HG03103 (cell line): ENCODE measurements around the gene ASXL3.

Source experiments
- ATAC-seq: cut with Tn5 transposase; IDR thresholded peaks from one replicate; pipeline ENCODE4 v1.9.1; 2021; ENCODE audit warnings: low read depth; ENCODE audit not compliant: unreplicated experiment

ASXL3 gene

DNA sequence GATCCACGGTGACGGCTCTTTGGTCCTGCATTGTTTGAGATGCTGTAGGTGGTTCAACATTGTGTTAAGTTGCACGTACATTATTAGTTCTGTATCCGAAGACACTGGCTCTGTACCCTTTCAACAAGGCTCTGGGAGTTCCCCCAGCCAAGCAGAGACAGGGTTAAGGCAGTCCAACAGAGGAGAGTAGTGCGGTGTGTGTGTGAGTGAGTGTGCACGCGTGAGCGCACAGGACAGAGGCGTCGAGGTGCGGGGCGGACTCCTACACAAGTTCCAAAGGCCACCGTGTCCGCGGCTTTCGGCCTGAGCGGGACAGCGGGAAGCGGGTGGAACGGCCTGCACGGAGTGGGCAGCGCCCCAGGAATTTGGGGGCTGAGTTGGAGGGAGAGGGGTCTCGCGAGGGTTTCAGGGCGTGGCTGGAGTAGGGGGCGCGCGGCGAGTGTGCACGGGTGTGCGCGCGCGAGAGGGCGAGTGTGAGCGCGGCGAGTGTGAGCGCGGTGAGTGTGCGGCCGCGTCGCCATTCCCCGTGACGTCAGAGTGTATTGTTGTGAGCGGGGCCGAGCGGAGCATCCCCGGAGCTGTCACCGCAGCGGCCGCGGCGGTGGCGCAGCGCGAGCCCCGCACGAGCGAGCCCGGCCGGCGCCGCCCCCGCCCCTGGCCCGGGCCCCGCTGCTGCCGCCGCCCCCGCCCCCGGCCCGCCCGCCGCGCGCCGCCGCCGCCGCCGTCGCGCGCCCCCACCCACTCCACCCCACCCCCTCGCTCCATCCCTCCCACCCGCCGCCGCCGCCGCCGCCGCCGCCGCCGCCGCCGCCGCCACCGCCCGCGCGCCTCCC lies at the start of gene ASXL3:
Gene ASXL3, plus strand, starts transcription at position 535 of the 833 bp plus-strand sequence. CDS start 413 bp downstream, outside the sequence.
- ATAC-seq = no peak

DNA sequence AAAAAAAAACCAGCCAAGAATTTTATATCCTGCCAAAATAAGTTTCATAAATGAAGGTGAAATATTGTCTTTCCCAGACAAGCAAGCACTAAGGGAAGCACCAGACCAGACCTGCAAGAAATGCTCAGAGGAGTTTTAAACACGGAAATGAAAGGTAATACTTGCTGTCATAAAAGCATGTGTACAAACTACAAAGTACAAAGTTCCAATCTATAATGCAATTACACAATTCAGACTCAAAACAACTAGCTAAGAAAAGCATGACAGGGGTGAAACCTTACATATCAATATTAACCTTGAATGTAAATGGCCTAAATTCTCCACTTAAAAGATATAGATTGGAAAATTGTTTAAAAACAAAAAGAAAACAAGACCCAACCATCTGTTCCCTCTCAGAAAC lies 45.0 kb upstream of the ASXL3 start:
- no peak for ATAC-seq

DNA sequence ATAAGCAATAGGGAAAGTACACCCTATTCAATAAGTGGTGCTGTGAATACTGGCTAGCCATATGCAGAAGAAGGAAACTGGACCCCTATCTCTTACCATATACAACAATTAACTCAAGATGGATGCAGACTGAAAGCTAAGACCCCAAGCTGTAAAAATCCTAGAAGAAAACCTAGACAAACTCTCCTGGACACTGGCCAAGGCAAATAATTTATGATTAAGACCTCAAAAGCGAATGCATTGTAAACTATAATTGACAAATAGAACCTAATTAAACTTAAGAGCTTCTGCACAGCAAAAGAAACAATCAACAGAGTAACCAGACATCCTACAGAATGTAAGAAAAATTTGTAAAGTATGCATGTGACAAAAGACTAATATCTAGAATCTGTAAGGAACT lies 41.1 kb upstream of the ASXL3 start:
- ATAC-seq = no peak

DNA sequence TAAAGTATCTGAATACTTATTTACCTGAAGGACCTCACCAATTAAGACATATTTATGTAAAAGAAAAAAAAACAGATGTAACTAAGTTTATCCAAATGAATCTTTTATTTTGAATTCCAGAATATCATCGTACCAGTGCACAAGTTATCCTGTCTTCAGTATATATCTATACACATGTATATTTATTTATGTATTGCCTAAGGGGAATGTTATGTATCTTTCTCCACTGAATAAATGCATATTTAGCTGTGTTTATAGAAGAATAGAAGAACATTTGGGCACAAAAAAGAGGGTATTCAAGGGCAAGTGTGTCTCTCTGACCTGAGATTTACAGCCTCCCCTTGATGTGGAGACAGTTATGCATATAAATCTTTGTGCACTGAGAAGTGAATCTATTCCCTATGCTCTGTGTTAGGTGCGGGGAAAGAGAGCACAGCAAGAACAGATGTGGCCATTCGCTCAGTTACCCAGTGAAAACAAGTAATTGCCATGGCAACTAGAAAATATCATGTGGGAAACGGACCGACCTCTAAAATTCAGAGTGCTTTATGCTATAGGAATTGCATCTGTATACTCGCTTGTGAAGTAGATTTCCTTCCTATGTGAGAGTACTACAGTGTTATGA lies 39.5 kb upstream of the ASXL3 start:
- ATAC-seq = no peak

DNA sequence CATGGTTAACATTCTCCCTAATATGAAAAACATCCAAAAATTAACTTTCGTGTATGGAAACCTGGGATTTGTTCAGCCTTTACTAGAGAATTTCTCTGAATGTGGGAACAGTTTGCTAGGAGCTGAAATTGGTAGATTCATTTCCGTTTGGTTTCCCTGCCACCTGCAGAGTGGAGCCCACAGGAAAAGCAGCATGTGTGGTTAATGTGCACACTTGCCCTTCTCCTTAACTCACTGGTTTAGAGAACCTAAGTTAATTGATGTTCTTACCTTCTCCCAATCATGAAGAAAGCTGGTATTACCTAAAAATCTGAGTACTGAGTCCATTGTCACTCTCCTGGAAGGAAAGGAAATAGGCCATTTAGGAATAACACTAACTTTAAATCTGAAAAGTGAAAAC lies 37.6 kb upstream of the ASXL3 start:
- ATAC-seq = no peak

DNA sequence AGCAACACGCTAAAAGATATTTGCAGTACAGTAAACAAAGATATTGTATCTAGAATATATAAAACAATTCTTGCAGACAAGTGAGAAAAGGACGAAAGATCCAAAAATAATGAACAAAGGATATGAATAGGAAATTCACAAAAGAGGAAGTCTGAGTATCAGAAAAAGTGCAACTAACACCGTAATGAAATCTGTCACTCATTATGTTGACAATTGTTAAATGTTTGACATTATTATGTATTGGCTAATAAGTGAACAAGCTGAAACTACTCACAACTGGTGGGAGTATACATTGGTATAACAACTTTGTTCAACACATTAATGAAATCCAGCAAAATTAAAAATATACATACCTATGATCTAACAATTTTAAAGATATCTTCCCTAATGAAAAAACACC lies 36.7 kb upstream of the ASXL3 start:
- no peak for ATAC-seq

DNA sequence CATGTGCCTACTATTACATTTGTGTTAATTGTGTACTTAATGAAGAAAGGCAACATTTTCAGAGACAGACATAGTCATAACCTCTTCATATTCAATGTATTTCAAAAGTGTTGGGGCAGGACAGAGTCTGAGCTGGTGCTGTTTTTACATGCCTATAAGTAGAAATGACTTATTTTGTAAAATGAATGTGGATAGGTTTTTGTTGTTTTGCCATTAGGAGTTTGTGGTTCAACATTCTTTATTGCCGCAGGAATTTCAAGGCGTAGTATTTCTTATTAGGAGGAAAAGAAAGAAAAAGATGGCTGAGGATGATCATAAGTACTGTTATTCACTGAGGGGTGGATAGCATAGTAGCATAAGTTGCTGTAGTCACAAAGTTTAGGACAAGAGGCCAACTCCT lies 21.2 kb upstream of the ASXL3 start:
- ATAC-seq = no peak

DNA sequence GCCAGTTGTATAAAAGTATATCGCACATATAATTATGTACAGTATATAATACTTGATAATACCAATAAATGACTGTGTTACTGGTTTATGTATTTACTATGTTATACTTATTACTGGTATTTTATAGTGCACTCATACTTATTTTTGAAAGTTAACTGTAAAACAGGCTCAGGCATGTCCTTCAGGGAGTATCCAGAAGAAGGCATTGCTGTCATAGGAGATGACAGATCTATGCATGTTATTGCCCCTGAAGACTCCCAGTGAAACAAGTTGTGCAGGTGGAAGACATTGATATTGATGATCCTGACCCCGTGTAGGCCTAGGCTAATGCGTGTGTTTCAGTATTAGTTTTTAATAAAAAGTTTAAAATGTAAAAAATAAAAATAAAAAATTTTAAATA lies 20.3 kb upstream of the ASXL3 start:
- no peak for ATAC-seq

DNA sequence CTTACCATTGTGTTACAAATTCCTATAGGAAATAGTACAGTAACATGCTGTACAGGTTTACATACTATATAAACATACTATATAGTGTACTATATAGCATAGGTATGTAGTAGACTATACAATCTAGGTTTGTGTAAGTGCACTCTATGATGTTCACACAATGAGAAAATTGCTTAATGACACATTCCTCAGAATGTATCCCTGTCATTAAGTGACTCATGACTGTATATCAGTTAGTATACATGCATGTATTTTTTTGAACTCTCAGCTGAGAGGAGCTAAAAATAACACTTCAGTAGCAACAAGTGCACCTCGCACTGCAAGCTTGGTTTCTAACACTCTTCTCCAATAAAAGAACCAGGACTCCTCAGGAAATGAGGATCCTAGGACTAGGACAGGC lies 19.5 kb upstream of the ASXL3 start:
- ATAC-seq = no peak

DNA sequence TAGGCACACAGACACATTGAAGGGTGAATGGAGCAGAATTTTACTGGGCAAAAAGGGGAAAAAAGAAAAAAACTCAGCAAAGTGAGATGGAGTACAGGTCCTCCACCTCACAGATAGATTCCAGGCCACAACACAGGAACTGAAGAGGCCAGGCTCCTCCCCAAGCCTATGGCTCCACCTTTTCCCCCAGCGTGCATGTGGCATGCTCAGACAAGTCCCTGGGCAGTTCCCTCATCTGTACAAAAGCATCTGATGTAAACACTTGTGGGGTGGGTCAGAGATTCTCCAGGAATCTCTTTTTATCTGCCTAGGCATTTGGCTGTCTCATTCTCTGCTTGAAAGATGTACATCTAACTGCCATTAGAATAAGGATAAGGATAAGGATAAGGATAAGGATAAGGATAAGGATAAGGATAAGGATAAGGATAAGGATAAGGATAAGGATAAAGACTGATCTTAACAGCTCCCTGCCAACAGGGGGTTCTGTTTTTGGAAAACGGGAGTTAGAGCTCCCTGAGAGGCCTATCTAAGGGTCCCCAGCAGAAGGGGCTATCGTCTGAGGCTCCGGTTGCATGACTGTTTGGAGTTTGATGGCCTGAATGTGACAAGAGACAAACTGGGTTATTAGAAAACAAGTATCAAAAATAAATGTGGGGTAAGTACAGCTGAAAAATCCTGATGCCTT lies 17.2 kb upstream of the ASXL3 start:
- ATAC-seq = no peak

DNA sequence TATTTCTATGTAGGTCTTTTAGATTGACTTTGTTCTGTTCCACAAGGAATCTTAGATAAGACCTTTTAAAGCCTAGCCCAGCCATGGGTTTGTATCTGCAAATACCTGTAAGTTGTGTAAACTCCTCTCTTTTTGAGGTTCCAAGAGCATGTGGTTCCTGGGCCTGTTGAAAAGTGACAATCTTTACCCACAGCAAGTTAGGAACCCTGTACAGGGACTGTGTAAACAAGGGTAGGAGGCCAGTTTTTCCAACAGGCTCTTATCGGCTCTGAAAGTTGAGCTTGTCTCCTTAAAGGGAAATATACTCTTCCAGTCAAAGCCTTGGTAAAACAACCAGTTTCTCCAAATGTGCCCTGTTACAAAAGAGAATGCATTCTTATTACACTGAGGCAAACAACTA lies 15.3 kb upstream of the ASXL3 start:
- no peak for ATAC-seq

DNA sequence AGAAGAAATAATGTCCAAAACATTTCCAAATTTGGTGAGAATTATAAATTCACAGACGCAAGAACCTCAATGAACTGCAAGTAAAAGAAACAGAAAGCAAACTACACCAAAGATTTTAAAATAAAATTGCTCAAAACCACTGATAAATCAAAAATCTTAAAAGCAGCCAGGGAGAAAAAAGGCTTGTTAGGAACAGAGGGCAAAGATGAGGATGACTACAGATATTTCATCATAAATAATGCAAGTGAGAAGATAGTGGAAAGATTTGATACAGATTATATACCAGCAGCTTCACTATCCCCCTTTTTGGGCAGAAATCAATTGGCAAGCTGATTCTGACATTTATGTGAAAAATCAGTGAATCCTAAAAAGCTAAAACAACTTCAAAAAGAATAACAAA lies 10.3 kb upstream of the ASXL3 start:
- no peak for ATAC-seq

DNA sequence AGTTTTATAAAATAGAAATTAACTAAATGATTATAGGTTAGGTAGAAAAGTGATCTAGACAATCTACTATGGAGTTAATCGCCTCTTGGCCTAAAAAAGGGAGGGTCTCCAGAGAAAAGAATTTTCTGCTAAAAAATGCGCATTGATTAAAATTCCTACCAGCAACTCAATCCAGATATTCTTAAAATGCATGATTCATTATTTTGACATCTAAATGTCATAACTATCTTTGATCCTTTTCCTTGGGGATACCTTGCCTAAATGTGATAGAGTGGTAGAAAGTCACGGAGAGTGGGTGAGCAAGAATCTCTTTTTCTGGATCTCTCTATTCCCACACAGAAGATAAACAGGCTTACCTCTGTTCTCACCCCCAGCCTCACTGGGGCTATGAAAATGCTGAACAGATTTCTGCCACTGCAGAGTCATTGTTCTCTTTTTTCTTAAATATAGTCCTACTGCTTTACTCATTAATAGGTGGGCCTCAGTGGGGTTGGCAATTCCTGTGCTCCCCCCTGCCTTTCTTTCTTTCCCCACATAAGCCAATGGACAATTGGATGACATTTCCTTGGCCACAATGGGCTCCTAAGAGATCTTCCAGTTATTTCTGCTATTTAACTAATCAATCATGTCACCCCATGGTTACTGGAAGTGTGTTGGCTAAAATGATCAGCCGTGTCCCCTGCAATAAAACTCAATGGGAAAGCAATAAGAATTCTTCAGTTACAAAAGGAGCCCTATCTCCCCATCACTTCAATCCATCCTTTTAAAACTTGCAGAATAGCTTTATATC lies 5.8 kb upstream of the ASXL3 start:
- ATAC-seq = no peak

DNA sequence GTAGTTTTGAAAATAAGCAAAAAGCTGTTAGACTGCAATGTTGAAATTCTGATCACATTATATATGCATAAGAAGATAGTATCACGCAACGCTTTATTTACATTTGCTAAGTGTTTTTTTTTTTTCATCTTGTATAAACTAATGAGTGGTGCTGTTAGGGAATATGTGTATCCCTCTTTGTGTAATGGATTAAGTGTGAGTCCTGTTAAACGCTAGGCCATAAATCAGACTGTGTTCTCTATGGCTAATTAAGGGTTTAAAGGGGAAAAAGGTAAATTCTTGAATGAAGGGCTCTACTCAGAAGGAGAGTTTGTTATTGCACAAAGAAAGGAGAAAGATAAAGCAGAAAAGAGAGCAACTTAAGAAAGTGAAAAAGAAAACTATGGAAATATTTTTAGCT lies 4.8 kb upstream of the ASXL3 start:
- no peak for ATAC-seq

DNA sequence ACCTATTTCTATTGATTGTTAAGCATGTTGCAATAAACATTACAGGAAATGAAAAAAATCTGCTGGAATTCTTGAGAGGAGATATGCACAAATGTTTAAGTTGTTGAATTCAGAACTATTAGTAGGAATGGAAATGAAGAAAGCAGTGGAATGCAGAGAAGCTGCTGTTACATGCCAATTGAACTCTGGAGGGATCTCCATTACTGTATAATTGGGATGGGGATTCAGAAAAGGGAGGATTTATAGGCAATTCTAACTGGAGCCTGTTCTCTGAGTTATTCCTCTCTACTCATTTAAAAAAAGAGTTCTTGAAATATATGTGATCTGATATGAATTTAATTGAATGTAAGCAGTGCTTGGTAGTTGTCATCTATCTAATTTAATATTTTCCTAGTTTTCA lies 2.6 kb upstream of the ASXL3 start:
- no peak for ATAC-seq

DNA sequence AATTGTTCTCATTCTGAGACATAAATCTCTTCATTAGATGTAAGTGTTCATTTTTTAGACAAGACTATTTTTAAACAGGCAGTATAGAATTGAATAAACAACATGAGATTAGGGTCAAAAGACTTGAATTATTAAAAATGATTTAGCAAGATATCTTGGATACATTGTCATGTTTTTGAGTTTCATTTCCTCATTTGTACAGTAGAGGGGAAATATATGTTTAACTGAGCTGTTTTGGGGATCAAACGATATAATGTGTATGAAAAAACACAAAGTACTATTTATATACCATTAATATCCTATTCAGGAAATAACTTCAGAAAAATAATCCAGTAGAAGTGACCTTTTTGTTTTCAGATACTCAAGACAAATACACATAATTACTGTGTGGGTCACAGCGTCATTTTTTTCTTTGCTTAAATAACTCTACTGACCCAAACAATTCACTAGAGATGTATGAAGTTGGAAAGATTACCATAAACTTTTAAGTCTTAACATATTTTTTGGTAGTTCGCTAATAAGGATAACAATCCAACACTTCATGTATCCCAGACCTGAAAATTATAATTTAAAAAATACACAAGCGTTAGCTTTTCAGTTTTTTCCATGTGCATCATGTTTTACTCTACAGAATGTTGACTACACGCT lies 896 bp upstream of the ASXL3 start:
- no peak for ATAC-seq

DNA sequence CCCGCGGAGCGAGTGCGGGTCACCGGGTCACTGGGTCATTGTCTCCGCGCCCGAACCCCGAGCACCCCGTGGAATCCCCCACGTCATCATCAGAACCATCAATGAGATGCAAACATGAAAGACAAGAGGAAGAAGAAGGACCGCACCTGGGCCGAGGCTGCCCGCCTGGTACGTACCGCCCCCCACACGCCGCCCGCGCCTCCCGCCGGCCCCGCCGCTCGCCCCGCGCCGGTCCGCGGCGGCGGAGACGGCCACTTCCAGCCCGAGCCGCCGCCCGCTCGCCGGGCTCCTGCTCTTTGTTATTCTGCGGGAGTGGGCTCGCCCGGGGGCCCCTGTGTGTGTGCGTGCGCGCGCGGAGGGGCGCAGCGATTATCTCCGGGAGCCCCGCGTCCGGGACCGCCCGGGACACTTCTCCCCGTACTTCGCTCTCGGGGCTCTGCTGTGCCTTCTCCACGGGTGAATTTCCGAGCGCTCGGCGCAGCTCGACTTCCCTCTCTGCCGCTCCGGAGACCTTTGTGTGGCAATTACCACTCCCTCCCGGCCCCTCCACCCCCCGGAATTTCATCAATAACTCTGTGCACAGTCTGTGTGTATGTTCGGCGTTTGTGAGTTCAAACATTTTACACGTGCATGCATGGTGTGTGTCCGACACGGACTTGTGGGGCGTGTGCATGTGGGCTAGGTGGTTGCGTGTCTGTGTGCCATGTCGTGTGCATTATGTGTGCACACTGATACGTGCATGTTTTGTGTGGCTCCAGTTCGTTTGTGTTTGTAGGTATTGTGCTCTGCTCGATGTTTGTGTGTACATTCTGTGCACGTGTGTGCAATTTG lies 714 bp downstream of the ASXL3 start:
- ATAC-seq = no peak

DNA sequence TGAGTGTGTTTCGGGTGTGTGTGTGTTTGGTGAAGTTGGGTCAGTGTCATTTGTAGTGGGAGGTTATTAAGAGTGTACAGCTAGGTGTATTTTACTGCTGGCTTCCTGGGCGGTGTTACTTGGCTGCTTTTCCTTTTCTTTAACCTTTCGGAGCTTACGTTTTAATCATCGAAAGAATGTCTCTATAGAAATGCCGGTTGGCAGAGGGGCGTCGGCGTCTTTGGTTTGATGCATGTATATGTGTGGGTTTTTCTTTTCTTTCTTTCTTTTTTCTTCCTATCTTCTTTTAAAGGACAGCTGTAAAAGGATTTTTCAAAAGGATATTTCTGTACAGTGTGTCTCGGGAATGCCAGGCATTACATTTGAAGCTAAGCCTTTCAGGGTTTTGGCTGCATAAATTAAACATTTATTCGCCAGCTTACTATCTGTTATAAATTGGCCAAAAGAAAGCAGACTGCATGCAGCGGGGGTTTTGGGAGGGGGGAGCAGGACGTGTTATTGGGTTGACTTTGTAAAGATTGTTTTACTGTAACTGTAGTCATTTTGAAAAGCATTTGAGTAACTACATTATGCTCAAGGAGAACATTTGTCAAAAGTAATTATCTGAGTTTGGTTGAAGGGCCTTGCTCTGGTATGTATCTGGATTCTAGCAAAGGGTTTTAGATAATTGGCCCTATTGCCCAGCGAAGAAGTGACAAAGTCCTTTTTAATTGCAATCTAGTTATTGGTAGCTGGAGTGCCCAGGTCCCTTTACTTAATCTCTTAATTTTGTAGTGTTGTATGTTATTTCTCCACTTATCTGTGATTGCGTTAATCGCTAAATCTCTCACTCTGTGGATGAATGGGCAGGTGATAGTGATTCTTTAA lies 1.6 kb downstream of the ASXL3 start:
- ATAC-seq = no peak

DNA sequence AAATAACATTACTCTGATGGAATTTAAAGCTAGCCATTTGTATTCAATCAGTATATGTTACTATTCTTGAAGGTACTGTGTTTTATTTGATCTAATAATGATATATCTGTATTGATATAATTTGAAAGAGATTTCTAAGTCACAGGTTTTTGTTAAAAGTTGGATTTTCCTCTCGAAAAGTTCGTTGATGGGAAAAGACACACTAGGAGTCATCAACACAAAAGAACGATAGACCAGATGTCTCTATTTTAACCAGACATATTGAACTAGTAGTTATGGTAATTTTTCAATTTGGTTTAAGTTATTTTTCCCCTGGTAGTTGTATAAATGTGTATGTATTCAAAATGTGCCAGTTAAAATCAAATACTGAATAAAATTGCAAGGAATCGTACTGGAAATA lies 2.5 kb downstream of the ASXL3 start:
- ATAC-seq = no peak
